ENCODE measurements around the gene TAF5L. TPM values are rescaled to one million over a fixed set of nuclear protein-coding genes. Genes with fewer than 3 reads are reported as not detected.

The TAF5L gene
- polyA plus RNA-seq, 4 donors: 15.1 to 21.3 (median 18.9) TPM

DNA sequence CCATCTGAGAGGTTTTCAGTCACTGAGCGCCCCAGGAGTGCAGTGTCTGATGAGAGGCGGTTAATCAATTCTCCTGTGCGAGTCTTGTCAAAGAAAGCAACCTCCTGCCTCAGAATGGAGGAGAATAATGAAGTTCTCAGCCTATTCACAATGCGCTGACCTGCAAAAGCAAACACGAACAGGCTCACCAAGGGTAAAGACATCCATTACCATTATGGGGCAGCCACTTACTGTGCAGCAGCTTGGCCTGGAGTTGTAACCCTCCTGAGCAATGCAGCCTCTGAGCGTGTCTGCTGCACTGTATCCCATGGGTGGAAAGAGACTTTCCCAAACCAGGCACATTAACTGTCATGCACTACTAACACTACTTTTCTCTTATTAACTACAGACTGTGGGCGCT lies 78.4 kb downstream of the TAF5L start:
- DNase-seq (ENCODE audit: low read depth in 4 of 4, low spot score in 3 of 4): no peak

DNA sequence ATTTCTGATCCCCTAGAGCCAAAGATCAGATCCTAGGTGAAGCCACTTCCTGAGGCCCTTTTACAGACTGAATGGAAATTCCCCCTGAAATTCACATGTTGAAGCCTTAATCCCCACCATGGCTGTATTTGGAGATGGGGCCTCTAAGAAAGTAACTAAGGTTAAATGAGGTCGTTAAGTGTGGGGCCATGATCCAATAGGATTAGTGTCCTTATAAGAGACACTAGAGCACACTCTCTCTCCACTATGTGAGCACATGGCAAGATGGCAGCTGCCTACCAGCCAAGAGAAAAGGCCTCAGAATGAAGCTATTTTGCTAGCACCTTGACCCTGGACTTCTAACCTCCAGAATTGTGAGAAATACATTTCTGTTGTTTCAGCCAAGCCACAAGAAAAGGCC lies 81.3 kb downstream of the TAF5L start:
- no peak for DNase-seq (ENCODE audit: low read depth in 4 of 4, low spot score in 3 of 4)

Other genes starting within 250 kb of the TAF5L start
- 1 to 10 TPM in 3 of 4 donors, under 1 TPM in 1; 0.61 to 2.4 (median 1.5) TPM for gene ACTA1, start 192.0 kb downstream of the TAF5L start, polyA plus RNA-seq (ENCODE audit: insufficient read length in 4 of 4)
- 10 to 100 TPM; 34.7 to 56.9 (median 47.3) TPM for gene NUP133, start 117.8 kb downstream of the TAF5L start, polyA plus RNA-seq (ENCODE audit: insufficient read length in 4 of 4)
- gene ABCB10, start 67.4 kb downstream of the TAF5L start, polyA plus RNA-seq (ENCODE audit: insufficient read length in 4 of 4): 10 to 100 TPM; 19.1 to 22.1 (median 20.2) TPM
- 1 to 10 TPM; 7.2 to 8.5 (median 7.5) TPM for gene URB2, start 125 bp upstream of the TAF5L start, polyA plus RNA-seq (ENCODE audit: insufficient read length in 4 of 4)